Measurements from ENCODE around the gene IGLL1.
"Not testable (repeated sequence)": the region's sequence is repeated elsewhere in the genome, so short reads cannot be mapped to it uniquely, and the experiment has no call there.

The IGLL1 gene

GRCh38 chr22:23561025-23561510 lies 19.0 kb downstream of the IGLL1 start:
- H3K4me1 ChIP-seq (ENCODE audit: control insufficient read depth, insufficient read depth, low read length, unreplicated experiment); H3K27me3 ChIP-seq (ENCODE audit: insufficient read depth, low read length); H3K79me2 ChIP-seq (ENCODE audit: control insufficient read depth, insufficient read depth, low read length, unreplicated experiment); H2AFZ ChIP-seq (ENCODE audit: low read length, unreplicated experiment); H3K36me3 ChIP-seq (ENCODE audit: insufficient read depth, low read length); H3K27ac ChIP-seq (ENCODE audit: low read depth, low read length); H3K4me3 ChIP-seq (ENCODE audit: low read depth, low read length): not testable (repeated sequence)

- not testable (repeated sequence) for H3K36me3 ChIP-seq (ENCODE audit: insufficient read depth, low read length); H3K4me3 ChIP-seq (ENCODE audit: low read depth, low read length); H3K27ac ChIP-seq (ENCODE audit: low read depth, low read length); H3K27me3 ChIP-seq (ENCODE audit: insufficient read depth, low read length); H3K4me1 ChIP-seq (ENCODE audit: control insufficient read depth, insufficient read depth, low read length, unreplicated experiment); H2AFZ ChIP-seq (ENCODE audit: low read length, unreplicated experiment); H3K79me2 ChIP-seq (ENCODE audit: control insufficient read depth, insufficient read depth, low read length, unreplicated experiment)
Observed at GRCh38 chr22:23560215-23560614, 19.9 kb downstream of the IGLL1 start.

GRCh38 chr22:23557467-23557866 lies 22.6 kb downstream of the IGLL1 start:
- Histone ChIP-seq H3K4me1 (ENCODE audit: control insufficient read depth, insufficient read depth, low read length, unreplicated experiment) (no peaks in the 10 kb centered on the region), H3K27me3 (ENCODE audit: insufficient read depth, low read length) (no peaks in the 10 kb centered on the region; the same call in 1 of the 2 replicates), H3K4me3 (ENCODE audit: low read depth, low read length) (no peak overlapping the region), H3K36me3 (ENCODE audit: insufficient read depth, low read length) (no peaks in the 10 kb centered on the region), H2AFZ (ENCODE audit: low read length, unreplicated experiment) (no peak overlapping the region), H3K79me2 (ENCODE audit: control insufficient read depth, insufficient read depth, low read length, unreplicated experiment) (no peaks in the 10 kb centered on the region), H3K27ac (ENCODE audit: low read depth, low read length) (no peak overlapping the region)

GRCh38 chr22:23557036-23557435 lies 23.1 kb downstream of the IGLL1 start:
- no peaks in the 10 kb centered on the region for H3K4me1 ChIP-seq (ENCODE audit: control insufficient read depth, insufficient read depth, low read length, unreplicated experiment)
- H3K27me3 ChIP-seq (ENCODE audit: insufficient read depth, low read length) = no peaks in the 10 kb centered on the region; the same call in 1 of the 2 replicates
- no peak overlapping the region for H3K27ac ChIP-seq (ENCODE audit: low read depth, low read length)
- no peak overlapping the region for H2AFZ ChIP-seq (ENCODE audit: low read length, unreplicated experiment)
- H3K79me2 ChIP-seq (ENCODE audit: control insufficient read depth, insufficient read depth, low read length, unreplicated experiment) = no peaks in the 10 kb centered on the region
- H3K4me3 ChIP-seq (ENCODE audit: low read depth, low read length) = no peak overlapping the region
- no peaks in the 10 kb centered on the region for H3K36me3 ChIP-seq (ENCODE audit: insufficient read depth, low read length)

GRCh38 chr22:23556026-23556620 lies 24.0 kb downstream of the IGLL1 start:
- no peak overlapping the region for H3K4me3 ChIP-seq (ENCODE audit: low read depth, low read length)
- no peak overlapping the region for H2AFZ ChIP-seq (ENCODE audit: low read length, unreplicated experiment)
- no peaks in the 10 kb centered on the region for H3K79me2 ChIP-seq (ENCODE audit: control insufficient read depth, insufficient read depth, low read length, unreplicated experiment)
- no peaks in the 10 kb centered on the region for H3K36me3 ChIP-seq (ENCODE audit: insufficient read depth, low read length)
- H3K27ac ChIP-seq (ENCODE audit: low read depth, low read length) = no peak overlapping the region
- no peaks in the 10 kb centered on the region for H3K4me1 ChIP-seq (ENCODE audit: control insufficient read depth, insufficient read depth, low read length, unreplicated experiment)
- peaks cover 5% of the 10 kb centered on the region; the same call in 1 of the 2 replicates for H3K27me3 ChIP-seq (ENCODE audit: insufficient read depth, low read length)

- Histone ChIP-seq H3K27me3 (ENCODE audit: insufficient read depth, low read length) (peaks cover 8% of the 10 kb centered on the region; the same call in 1 of the 2 replicates), H2AFZ (ENCODE audit: low read length, unreplicated experiment) (no peak overlapping the region), H3K27ac (ENCODE audit: low read depth, low read length) (no peak overlapping the region), H3K36me3 (ENCODE audit: insufficient read depth, low read length) (no peaks in the 10 kb centered on the region), H3K4me1 (ENCODE audit: control insufficient read depth, insufficient read depth, low read length, unreplicated experiment) (no peaks in the 10 kb centered on the region), H3K79me2 (ENCODE audit: control insufficient read depth, insufficient read depth, low read length, unreplicated experiment) (no peaks in the 10 kb centered on the region), H3K4me3 (ENCODE audit: low read depth, low read length) (no peak overlapping the region)
Observed at GRCh38 chr22:23555118-23555517, 25.0 kb downstream of the IGLL1 start.

GRCh38 chr22:23553924-23554870 lies 25.9 kb downstream of the IGLL1 start:
- H3K27me3 ChIP-seq (ENCODE audit: insufficient read depth, low read length) = peaks cover 10% of the 10 kb centered on the region; the same call in 1 of the 2 replicates

GRCh38 chr22:23553438-23553837 lies 26.7 kb downstream of the IGLL1 start:
- Histone ChIP-seq H3K79me2 (ENCODE audit: control insufficient read depth, insufficient read depth, low read length, unreplicated experiment) (no peaks in the 10 kb centered on the region), H3K27me3 (ENCODE audit: insufficient read depth, low read length) (peaks cover 10% of the 10 kb centered on the region; the same call in 1 of the 2 replicates), H3K4me1 (ENCODE audit: control insufficient read depth, insufficient read depth, low read length, unreplicated experiment) (no peaks in the 10 kb centered on the region)

More at GRCh38 chr22:23553924-23554870, 25.9 kb downstream of the IGLL1 start:
- Histone ChIP-seq H3K27ac (ENCODE audit: low read depth, low read length) (no peak overlapping the region), H3K4me3 (ENCODE audit: low read depth, low read length) (no peak overlapping the region), H2AFZ (ENCODE audit: low read length, unreplicated experiment) (no peak overlapping the region), H3K4me1 (ENCODE audit: control insufficient read depth, insufficient read depth, low read length, unreplicated experiment) (no peaks in the 10 kb centered on the region), H3K79me2 (ENCODE audit: control insufficient read depth, insufficient read depth, low read length, unreplicated experiment) (no peaks in the 10 kb centered on the region), H3K36me3 (ENCODE audit: insufficient read depth, low read length) (no peaks in the 10 kb centered on the region)

GRCh38 chr22:23552573-23552972 lies 27.5 kb downstream of the IGLL1 start:
- H3K4me3 ChIP-seq (ENCODE audit: low read depth, low read length) = no peak overlapping the region
- no peaks in the 10 kb centered on the region for H3K36me3 ChIP-seq (ENCODE audit: insufficient read depth, low read length)
- no peaks in the 10 kb centered on the region for H3K4me1 ChIP-seq (ENCODE audit: control insufficient read depth, insufficient read depth, low read length, unreplicated experiment)
- peaks cover 10% of the 10 kb centered on the region; the same call in 1 of the 2 replicates for H3K27me3 ChIP-seq (ENCODE audit: insufficient read depth, low read length)
- no peaks in the 10 kb centered on the region for H3K79me2 ChIP-seq (ENCODE audit: control insufficient read depth, insufficient read depth, low read length, unreplicated experiment)
- H3K27ac ChIP-seq (ENCODE audit: low read depth, low read length) = no peak overlapping the region
- H2AFZ ChIP-seq (ENCODE audit: low read length, unreplicated experiment) = no peak overlapping the region

More at GRCh38 chr22:23553438-23553837, 26.7 kb downstream of the IGLL1 start:
- Histone ChIP-seq H3K27ac (ENCODE audit: low read depth, low read length) (no peak overlapping the region), H3K4me3 (ENCODE audit: low read depth, low read length) (no peak overlapping the region), H3K36me3 (ENCODE audit: insufficient read depth, low read length) (no peaks in the 10 kb centered on the region), H2AFZ (ENCODE audit: low read length, unreplicated experiment) (no peak overlapping the region)

GRCh38 chr22:23551385-23551784 lies 28.7 kb downstream of the IGLL1 start:
- Histone ChIP-seq H3K4me3 (ENCODE audit: low read depth, low read length) (no peak overlapping the region), H3K27ac (ENCODE audit: low read depth, low read length) (no peak overlapping the region)

More at GRCh38 chr22:23551385-23551784, 28.7 kb downstream of the IGLL1 start:
- Histone ChIP-seq H2AFZ (ENCODE audit: low read length, unreplicated experiment) (no peak overlapping the region), H3K36me3 (ENCODE audit: insufficient read depth, low read length) (no peaks in the 10 kb centered on the region), H3K27me3 (ENCODE audit: insufficient read depth, low read length) (peaks cover 10% of the 10 kb centered on the region; the same call in 1 of the 2 replicates), H3K79me2 (ENCODE audit: control insufficient read depth, insufficient read depth, low read length, unreplicated experiment) (no peaks in the 10 kb centered on the region), H3K4me1 (ENCODE audit: control insufficient read depth, insufficient read depth, low read length, unreplicated experiment) (no peaks in the 10 kb centered on the region)

Measured in ACC112 (cell line).